M059J (cell line): ENCODE results near the gene SPACA4. TPM values are rescaled to one million over a fixed set of nuclear protein-coding genes. Genes with fewer than 3 reads are reported as not detected.
A peak's percentile ranks its signal among the peaks of the same experiment; 100 is the strongest.
"Not testable (repeated sequence)": the region's sequence is repeated elsewhere in the genome, so short reads cannot be mapped to it uniquely, and the experiment has no call there.

Experiments
- DNase-seq: peaks from one replicate; pipeline ENCODE4 v3.0.0-alpha.2; 2012; ENCODE audit warnings: low read depth
- total RNA-seq: library from RNA; depleted of rRNA; stranded (reverse); fragments of >200 nt; shearing (Covaris generic); gene quantifications from 2 replicates; pipeline ENCODE4 v1.2.3, GENCODE V29; 2014

The SPACA4 gene
- total RNA-seq, 1 experiment from 2014 or later, result not detected

DNA sequence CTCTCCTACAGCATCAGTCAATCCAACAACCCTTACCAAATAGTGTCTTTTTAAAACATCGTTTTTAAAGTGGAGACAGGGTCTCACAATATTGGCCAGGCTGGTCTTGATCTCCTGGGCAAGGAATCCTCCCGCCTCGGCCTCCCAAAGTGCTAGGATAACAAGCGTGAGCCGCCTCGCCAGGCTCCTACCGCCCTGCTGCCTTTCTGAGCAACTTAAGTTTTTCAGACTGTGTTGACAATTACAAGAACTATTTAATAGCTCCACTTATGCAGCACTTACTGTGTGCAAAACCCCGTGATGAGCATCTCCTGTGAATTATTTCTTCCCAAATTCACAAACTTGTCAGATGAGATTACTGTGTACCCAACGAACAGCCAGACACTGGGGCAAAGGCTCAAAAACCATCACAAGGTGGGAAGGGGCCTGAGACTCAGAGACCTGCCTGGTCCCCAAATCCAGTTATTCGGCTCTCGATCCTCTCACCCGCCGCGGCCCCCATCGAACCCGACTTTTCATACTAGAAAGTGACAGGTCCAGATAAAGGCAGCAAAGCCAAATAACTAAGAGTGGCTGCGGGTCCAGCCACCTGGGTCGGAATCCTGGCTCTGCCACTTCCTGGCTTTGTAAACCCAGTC lies 11.9 kb downstream of the SPACA4 start:
- no peak for DNase-seq

GRCh38 chr19:48618916-48619691 lies 12.6 kb downstream of the SPACA4 start, which contains the start of the genes RPL18 and SPHK2:
Gene RPL18, minus strand, starts transcription at chr19:48619178. Its CDS starts 35 bp downstream, at chr19:48619143.
Gene SPHK2, plus strand, starts transcription at chr19:48619506. Its CDS starts 1,009 bp downstream, at chr19:48620515.
- DNase-seq, result peak; percentile 99

- no peak for DNase-seq
Observed at GRCh38 chr19:48619692-48620585, 13.4 kb downstream of the SPACA4 start.

GRCh38 chr19:48623556-48624066 lies 17.1 kb downstream of the SPACA4 start:
- no peak for DNase-seq

DNA sequence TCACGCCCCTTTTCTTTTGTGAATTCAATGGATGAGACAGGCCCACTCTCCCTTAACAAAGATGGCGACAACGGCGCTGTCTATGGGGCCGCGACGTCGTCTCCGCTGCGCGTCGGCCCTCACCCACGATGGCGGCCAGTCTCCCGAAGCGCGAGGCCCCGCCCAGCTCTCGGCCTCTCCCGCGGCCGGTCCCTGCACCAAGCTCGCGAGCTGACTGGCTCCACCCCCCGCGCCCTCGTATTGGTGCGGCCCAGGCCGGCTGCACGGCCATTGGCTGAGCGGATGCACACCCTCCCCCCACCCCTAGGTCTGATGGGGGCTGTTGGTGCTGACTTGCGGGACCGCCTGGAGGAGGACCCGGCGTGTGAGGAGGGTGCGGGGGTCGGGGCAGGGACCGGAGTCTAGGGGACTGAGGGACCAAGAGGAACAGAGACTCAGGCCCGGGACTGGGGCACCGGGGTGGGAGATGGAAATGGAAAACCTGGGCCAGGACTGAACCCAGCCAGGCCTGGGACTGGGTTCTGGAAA lies 17.6 kb downstream of the SPACA4 start:
- peak; percentile 59 for DNase-seq

GRCh38 chr19:48624791-48625723 lies 18.5 kb downstream of the SPACA4 start:
- DNase-seq, result no peak

DNA sequence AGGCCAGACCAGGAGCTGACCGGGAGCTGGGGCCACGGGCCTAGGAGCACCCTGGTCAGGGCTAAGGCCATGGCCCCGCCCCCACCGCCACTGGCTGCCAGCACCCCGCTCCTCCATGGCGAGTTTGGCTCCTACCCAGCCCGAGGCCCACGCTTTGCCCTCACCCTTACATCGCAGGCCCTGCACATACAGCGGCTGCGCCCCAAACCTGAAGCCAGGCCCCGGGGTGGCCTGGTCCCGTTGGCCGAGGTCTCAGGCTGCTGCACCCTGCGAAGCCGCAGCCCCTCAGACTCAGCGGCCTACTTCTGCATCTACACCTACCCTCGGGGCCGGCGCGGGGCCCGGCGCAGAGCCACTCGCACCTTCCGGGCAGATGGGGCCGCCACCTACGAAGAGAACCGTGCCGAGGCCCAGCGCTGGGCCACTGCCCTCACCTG lies 19.4 kb downstream of the SPACA4 start:
- no peak for DNase-seq

- peak; percentile 78 for DNase-seq
Observed at GRCh38 chr19:48627201-48627864, 20.8 kb downstream of the SPACA4 start.

DNA sequence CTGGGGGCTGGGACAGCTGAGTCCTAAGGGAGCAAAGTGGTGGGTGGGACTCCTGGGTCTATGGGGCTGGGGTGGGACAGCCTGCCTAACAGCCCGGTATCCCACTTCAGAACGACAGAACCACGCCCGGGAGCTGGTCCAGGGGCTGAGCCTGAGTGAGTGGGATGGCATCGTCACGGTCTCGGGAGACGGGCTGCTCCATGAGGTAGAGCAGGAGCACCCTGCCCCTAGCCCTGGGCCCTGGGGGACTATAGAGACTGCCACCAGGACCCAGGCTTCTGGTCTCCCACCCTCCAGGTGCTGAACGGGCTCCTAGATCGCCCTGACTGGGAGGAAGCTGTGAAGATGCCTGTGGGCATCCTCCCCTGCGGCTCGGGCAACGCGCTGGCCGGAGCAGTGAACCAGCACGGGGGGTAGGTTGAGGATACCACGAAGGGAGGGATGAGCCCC lies 21.3 kb downstream of the SPACA4 start:
- no peak for DNase-seq

DNA sequence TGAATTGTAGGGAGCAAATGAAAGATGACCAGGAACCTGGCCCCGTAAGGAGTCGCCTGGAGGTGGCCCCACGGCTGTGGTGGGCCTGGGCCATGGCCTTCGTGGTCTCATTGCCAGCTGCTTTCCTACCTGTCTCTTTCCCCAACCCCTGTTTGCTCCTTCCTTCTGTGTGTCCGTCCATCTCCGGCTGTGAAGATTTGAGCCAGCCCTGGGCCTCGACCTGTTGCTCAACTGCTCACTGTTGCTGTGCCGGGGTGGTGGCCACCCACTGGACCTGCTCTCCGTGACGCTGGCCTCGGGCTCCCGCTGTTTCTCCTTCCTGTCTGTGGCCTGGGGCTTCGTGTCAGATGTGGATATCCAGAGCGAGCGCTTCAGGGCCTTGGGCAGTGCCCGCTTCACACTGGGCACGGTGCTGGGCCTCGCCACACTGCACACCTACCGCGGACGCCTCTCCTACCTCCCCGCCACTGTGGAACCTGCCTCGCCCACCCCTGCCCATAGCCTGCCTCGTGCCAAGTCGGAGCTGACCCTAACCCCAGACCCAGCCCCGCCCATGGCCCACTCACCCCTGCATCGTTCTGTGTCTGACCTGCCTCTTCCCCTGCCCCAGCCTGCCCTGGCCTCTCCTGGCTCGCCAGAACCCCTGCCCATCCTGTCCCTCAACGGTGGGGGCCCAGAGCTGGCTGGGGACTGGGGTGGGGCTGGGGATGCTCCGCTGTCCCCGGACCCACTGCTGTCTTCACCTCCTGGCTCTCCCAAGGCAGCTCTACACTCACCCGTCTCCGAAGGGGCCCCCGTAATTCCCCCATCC lies 22.1 kb downstream of the SPACA4 start:
- DNase-seq, result no peak

DNA sequence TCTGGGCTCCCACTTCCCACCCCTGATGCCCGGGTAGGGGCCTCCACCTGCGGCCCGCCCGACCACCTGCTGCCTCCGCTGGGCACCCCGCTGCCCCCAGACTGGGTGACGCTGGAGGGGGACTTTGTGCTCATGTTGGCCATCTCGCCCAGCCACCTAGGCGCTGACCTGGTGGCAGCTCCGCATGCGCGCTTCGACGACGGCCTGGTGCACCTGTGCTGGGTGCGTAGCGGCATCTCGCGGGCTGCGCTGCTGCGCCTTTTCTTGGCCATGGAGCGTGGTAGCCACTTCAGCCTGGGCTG lies 22.7 kb downstream of the SPACA4 start:
- no peak for DNase-seq

GRCh38 chr19:48629599-48630295 lies 23.2 kb downstream of the SPACA4 start:
- no peak for DNase-seq

DNA sequence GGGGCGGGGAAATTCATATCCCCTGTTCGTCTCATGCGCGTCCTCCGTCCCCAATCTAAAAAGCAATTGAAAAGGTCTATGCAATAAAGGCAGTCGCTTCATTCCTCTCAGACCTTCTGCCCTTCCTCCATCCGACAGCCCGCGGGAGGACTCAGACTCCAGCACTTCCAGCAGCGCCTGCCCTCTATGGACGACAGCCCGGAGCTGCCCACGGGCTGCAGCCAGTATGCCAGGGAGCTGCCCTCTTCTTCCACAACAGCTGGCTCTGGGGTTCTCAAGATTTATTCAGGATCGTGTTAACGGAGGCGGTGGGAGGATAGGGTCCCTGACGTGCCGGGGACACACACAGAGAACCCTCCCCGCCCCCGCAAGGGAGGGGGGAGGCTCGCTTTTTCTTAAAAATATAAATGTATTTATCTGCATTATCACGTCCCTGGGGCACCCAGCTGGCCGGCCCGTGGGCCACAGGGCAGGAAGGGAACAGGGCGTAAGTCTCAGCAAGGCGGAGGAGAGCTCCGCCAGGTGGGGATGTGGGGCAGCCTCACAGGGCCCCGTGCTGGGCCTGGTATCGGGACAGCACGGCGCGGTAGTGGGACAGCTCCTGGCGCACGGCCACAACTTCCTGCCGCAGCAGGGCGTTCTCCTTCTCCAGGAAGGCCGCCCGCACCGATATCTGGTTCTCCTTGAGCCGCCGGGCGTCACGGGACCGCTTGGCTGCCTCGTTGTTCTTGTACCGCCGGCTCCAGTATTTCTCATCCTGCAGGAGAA lies 23.9 kb downstream of the SPACA4 start:
- no peak for DNase-seq

GRCh38 chr19:48631225-48631624 lies 24.7 kb downstream of the SPACA4 start:
- peak; percentile 70 for DNase-seq

DNA sequence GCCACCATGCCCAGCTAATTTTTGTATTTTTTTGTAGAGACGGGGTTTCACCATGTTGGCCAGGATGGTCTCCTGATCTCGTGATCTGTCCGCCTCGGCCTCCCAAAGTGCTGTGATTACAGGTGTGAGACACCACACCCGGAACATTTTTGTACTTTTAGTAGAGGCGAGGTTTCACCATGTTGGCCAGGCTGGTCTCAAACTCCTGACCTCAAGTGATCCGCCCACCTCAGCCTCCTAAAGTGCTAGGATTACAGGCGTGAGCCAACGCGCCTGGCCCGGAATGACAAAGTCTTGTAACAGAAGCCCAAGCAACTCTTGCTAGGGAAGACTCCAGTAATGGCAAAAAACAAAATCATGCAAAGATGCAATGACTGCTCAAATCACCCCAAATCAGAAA lies 25.7 kb downstream of the SPACA4 start:
- DNase-seq, result not testable (repeated sequence)

- peak; percentile 81 for DNase-seq
Observed at GRCh38 chr19:48632692-48633147, 26.2 kb downstream of the SPACA4 start.
